Measurements from ENCODE around the gene ODF2. TPM values are rescaled to one million over a fixed set of nuclear protein-coding genes. Genes with fewer than 3 reads are reported as not detected.

ODF2 gene
- total and polyA plus RNA-seq, 3 donors from 2014 or later: 189 to 634 (median 421) TPM

- Histone ChIP-seq H3K4me3 (no peak overlapping the region), H3K27ac (no peak overlapping the region), H3K4me1 (peaks cover 8% of the 10 kb centered on the region), H3K9me3 (no peaks in the 10 kb centered on the region), H3K36me3 (ENCODE audit: low read depth, missing control alignments) (no peaks in the 10 kb centered on the region), H3K27me3 (no peaks in the 10 kb centered on the region)
- 82 to 87% methylated on average over 2 of the region's 2 CpGs for WGBS, 2 donors
- intact Hi-C loops (cut with DNase I; ENCODE audit: low total_unique reads): no loop called here
- no peak for TF ChIP-seq POLR2A (IDR thresholded peaks at IDR 0.05)
- no peak for TF ChIP-seq CTCF (IDR thresholded peaks at IDR 0.05)
- no peak for DNase-seq
Measured at GRCh38 chr9:128415281-128415680, 40.5 kb upstream of the ODF2 start.

- intact Hi-C loops (cut with DNase I; ENCODE audit: low total_unique reads): no loop called here
- 66 to 71% methylated on average over 6 of the region's 6 CpGs for WGBS, 2 donors
- Histone ChIP-seq H3K4me3 (no peak overlapping the region), H3K27ac (no peak overlapping the region), H3K4me1 (peaks cover 8% of the 10 kb centered on the region), H3K36me3 (ENCODE audit: low read depth, missing control alignments) (no peaks in the 10 kb centered on the region), H3K27me3 (no peaks in the 10 kb centered on the region), H3K9me3 (no peaks in the 10 kb centered on the region)
- no peak for DNase-seq
- no peak for TF ChIP-seq CTCF (IDR thresholded peaks at IDR 0.05)
- no peak for TF ChIP-seq POLR2A (IDR thresholded peaks at IDR 0.05)
Measured at GRCh38 chr9:128416014-128416413, 39.8 kb upstream of the ODF2 start.

- no peak for DNase-seq
- 66 to 78% methylated on average over 6 of the region's 6 CpGs for WGBS, 2 donors
- TF ChIP-seq POLR2A (IDR thresholded peaks at IDR 0.05): no peak
- TF ChIP-seq CTCF (IDR thresholded peaks at IDR 0.05): no peak
- no peak overlapping the region for H3K27ac ChIP-seq
- H3K4me3 ChIP-seq: no peak overlapping the region
- peaks cover 8% of the 10 kb centered on the region for H3K4me1 ChIP-seq
- no peaks in the 10 kb centered on the region for H3K36me3 ChIP-seq (ENCODE audit: low read depth, missing control alignments)
- H3K9me3 ChIP-seq: no peaks in the 10 kb centered on the region
- intact Hi-C loops (cut with DNase I; ENCODE audit: low total_unique reads): no loop called here
- no peaks in the 10 kb centered on the region for H3K27me3 ChIP-seq
Measured at GRCh38 chr9:128416432-128417019, 39.3 kb upstream of the ODF2 start.

DNA sequence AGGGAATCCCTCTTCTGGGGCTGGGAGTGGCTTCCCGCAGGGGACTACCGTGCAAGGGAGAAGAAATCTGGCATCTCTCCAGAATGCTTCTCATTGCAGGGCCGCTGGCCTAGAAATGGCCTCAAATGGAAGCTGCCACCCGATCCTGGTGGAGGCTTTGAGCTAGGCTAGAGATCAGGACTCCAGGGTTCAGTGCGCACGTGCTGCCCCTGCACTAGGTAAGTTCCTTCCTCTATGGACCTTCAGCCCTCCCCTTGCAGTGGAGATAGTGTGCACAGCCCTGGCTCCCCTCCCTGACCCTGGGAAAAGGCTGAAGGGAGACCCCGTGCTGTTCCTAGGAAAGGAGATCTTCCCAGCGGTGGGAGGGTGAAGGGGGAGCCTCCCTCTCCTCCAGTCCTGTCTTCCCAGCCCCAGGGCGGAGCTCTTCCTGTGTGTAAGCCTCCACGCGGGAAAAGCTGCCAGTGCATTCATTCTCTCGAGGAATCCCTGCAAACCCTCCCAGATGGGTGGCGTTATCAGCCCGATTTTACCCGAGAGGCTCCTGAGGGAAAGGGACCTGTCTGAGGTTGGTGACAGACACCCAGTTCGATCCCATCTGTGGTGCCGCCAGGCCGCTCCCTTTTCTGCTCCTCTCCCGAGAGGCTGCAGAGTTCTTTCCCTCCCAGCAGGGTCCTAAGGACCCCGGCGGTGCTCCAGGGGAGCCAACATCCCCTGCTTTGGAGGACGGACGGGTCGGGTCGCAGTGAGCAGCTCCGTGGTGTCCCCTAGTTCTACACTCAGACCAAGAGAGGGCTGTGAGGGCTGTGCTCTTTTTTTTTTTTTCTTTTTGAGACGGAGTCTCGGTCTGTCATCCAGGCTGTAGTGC lies 36.5 kb upstream of the ODF2 start:
- TF ChIP-seq POLR2A (IDR thresholded peaks at IDR 0.05): no peak
- peaks cover 8% of the 10 kb centered on the region for H3K4me1 ChIP-seq
- H3K9me3 ChIP-seq: no peaks in the 10 kb centered on the region
- peak overlapping the region; percentile 72 to 78 for H3K4me3 ChIP-seq
- H3K27me3 ChIP-seq: no peaks in the 10 kb centered on the region
- DNase-seq: peak; percentile 18
- H3K36me3 ChIP-seq (ENCODE audit: low read depth, missing control alignments): no peaks in the 10 kb centered on the region
- WGBS, 2 donors: 0 to 7% methylated on average over 11 to 28 of the region's 28 CpGs
- no peak overlapping the region for H3K27ac ChIP-seq
- intact Hi-C loops (cut with DNase I; ENCODE audit: low total_unique reads): no loop called here

GRCh38 chr9:128420060-128420650 lies 35.7 kb upstream of the ODF2 start:
- intact Hi-C loops (cut with DNase I; ENCODE audit: low total_unique reads): no loop called here
- peaks cover 8% of the 10 kb centered on the region for H3K4me1 ChIP-seq
- H3K4me3 ChIP-seq: peak overlapping the region; percentile 72 to 78
- DNase-seq: peak; percentile 64
- peak overlapping the region in 1 of 2 donors; percentile 68 for H3K27ac ChIP-seq
- 0% methylated on average over 41 of the region's 59 CpGs; no CpG with 5 or more reads in 1 of the 2 donors for WGBS, 2 donors
- no peaks in the 10 kb centered on the region for H3K9me3 ChIP-seq
- peak; percentile 46 to 77 (median 64) for TF ChIP-seq CTCF (IDR thresholded peaks at IDR 0.05)
- no peak for TF ChIP-seq POLR2A (IDR thresholded peaks at IDR 0.05)
- no peaks in the 10 kb centered on the region for H3K27me3 ChIP-seq
- no peaks in the 10 kb centered on the region for H3K36me3 ChIP-seq (ENCODE audit: low read depth, missing control alignments)

All from testis (tissue), 3 donors.